G401.6 (cell line): ENCODE data around the gene ALDOC.

ENCODE experiments used
- FAIRE-seq: peaks from 2 replicates; lab custom pipeline; 2012; peaks lifted over from hg19 to GRCh38; lab: Jason Lieb, UNC

ALDOC gene

DNA sequence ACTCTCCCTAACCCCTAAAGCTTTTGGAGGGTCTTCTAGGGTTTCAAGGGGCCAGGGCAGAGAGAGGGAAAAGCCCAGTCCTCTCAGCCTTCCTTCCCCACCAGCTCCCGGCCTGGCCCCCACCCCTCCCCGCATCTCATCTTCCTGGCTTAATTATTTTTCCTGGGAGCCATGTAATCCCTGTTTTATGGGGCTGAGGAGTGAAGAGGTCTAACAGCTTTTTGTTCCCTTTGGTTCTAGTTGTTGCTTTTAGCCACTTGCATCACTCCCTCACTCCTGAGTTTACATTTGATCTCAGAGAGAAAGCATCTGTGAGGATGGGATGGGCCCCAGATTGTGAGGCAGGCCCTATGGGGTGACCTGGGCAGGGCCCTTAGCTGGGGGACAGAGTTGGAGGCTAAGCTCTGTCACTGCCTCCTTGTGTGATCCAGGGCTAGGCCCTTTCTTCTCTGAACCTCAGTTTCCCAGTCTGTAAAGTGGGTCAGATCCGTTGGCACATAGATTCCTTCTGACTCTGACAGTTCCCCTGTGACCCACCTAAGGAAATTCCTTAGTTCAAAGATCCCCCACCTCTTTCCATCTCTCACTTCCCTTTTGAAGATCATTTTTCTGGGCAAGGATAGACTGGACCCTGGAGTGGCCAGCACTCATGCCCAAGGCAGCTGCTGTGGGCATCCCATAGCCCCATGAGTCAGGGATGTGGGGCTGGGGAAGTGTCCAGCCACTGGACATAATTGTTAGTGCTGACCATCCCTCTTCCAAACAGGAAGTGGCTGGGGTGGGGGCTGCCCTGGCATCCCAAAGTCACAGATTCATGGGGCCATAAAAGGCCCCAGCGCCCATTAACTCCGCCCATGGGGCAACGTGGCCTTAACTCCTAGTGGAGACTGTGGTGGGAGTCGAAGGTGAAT is 44.4 kb downstream of the ALDOC start:
- FAIRE-seq = no peak

DNA sequence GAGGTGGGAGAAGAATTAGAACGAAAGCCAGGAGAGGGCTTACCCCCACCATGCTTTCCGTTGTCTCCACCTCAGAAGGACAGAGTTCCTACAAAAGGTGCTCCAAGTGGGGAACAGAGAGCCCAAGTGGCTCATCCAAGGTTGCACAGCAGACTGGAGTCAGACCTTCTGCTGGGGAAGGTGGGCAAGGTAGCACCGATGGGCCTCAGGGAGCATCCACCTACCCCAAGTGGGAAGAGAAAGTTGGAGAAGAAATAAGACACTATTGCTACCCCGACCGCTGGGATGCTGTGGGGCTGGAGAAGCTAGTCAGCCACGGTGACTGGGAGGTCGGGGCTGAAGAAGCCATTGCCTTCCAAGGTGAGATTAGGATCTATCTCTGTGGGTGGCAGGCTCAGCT is 45.8 kb downstream of the ALDOC start:
- FAIRE-seq = no peak

- FAIRE-seq = no peak
These were observed 46.4 kb downstream of the ALDOC start for GRCh38 chr17:28530250-28530649.

- no peak for FAIRE-seq
These were observed 47.7 kb downstream of the ALDOC start for GRCh38 chr17:28529013-28529400.

GRCh38 chr17:28528327-28529012 is 48.2 kb downstream of the ALDOC start:
- FAIRE-seq = no peak

- FAIRE-seq = no peak
These were observed 48.8 kb downstream of the ALDOC start for GRCh38 chr17:28527859-28528258.

- no peak for FAIRE-seq
These were observed 49.5 kb downstream of the ALDOC start for GRCh38 chr17:28527181-28527681.

DNA sequence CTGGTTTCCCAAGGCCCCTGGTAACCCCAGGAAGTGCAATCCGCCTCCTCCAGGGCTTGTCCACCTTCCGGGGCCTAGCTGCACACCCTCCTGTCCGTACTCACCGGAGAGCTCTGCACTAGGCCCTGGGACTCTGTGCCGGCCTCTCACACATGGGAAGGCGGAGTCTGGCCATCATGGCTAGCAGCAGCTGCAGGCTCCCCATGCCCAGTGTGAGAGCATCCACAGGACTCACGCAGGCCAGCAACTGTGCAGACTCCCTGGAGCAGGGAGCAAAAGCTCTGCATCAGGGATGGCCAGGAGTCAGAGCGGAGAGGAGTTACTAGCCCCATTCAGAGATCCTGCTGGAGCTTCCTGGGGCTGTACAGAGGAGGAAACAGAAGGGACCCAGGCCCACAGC is 50.3 kb downstream of the ALDOC start:
- no peak for FAIRE-seq

DNA sequence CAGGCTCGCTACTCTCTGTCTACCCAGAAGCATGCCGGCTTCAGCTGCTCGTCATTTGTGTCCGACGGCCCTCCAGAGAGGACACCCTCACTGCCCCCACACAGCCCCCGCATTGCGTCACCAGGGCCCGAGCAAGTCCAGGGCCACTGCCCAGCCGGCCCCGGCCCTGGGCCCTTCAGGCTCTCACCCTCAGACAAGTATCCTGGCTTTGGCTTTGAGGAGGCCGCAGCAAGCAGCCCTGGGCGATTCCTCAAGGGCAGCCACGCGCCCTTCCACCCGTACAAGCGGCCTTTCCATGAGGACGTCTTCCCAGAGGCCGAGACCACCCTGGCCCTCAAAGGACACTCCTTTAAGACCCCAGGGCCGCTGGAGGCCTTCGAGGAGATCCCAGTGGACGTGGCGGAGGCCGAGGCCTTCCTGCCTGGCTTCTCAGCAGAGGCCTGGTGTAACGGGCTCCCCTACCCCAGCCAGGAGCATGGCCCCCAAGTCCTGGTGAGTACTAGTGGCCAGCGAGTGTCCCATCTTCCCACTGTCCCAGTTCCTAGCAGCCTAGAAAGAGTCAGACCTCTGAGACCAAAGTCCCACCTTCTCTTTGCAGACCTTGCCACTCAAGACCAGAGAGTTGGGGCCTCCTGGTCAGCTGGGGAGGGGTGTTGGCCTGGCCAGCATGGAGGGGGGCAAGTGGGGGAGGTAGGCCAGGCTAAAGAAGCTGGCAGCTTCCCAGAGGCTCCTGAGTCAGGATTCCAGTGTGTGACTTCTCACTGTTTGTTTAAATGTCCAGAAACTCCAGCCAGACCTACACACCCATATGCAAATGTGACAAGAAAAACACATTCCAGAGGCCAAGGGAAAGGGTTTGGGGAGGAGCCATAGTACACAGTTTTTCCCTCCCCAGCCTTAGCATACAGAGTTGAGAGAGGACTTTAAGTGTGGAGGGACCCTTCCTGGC is 51.9 kb downstream of the ALDOC start:
- FAIRE-seq = no peak

- FAIRE-seq = no peak
These were observed 52.8 kb downstream of the ALDOC start for GRCh38 chr17:28523876-28524275.

- FAIRE-seq = no peak
These were observed 53.5 kb downstream of the ALDOC start for GRCh38 chr17:28523186-28523585.
